ENCODE results near the gene LSM2. TPM values are rescaled to one million over a fixed set of nuclear protein-coding genes. Genes with fewer than 3 reads are reported as not detected.

The LSM2 gene
- total RNA-seq, 1 donor from 2014 or later = 61.3 TPM

- no peaks in the 10 kb centered on the region for H3K9me3 ChIP-seq
- TF ChIP-seq CTCF (IDR thresholded peaks at IDR 0.05) = no peak
- no peak overlapping the region for H3K27ac ChIP-seq
- no peak for DNase-seq (ENCODE audit: low spot score in 2 of 2)
- no peaks in the 10 kb centered on the region for H3K27me3 ChIP-seq
- no peaks in the 10 kb centered on the region for H3K4me1 ChIP-seq
- intact Hi-C loops (cut with DNase I) = no loop called here
- no peaks in the 10 kb centered on the region for H3K36me3 ChIP-seq
- no peak overlapping the region for H3K4me3 ChIP-seq
Observed at GRCh38 chr6:31768363-31769257, 38.2 kb downstream of the LSM2 start.

DNA sequence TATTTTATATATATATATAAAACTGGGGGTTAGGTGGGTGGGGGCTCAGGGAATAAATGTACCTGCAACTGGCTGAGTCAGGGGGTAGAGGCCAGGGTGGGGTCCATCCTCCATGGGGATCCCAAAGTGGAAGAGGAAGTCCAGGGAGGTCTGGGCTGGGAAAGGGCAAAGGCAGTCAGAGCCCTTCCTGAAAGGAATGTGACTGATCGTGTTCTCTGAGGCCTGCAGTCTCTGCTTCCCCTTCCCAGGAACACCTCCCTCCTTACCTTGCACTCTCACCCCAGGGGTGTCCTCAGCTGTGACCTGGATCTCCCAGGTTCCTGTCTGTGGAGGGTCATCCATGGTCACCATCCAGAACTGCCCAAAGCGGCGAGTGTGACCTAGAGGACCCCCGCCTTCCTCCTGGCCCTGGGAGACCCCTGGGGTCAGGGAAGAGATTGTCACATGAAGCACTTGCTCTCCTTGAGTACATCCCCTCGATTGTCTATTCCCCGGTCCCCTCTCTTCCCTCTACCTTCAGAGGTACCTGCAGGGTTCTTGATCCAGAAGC, 39.6 kb downstream of the LSM2 start:
- H3K36me3 ChIP-seq = no peaks in the 10 kb centered on the region
- no peak for DNase-seq (ENCODE audit: low spot score in 2 of 2)
- intact Hi-C loops (cut with DNase I) = no loop called here
- H3K27ac ChIP-seq = no peak overlapping the region
- H3K4me3 ChIP-seq = no peak overlapping the region
- H3K4me1 ChIP-seq = no peaks in the 10 kb centered on the region
- no peaks in the 10 kb centered on the region for H3K27me3 ChIP-seq
- no peaks in the 10 kb centered on the region for H3K9me3 ChIP-seq
- no peak for TF ChIP-seq CTCF (IDR thresholded peaks at IDR 0.05)

- intact Hi-C loops (cut with DNase I) = no loop called here
- no peaks in the 10 kb centered on the region for H3K9me3 ChIP-seq
- H3K36me3 ChIP-seq = no peaks in the 10 kb centered on the region
- no peak for DNase-seq (ENCODE audit: low spot score in 2 of 2)
- no peaks in the 10 kb centered on the region for H3K27me3 ChIP-seq
- no peak overlapping the region for H3K27ac ChIP-seq
- TF ChIP-seq CTCF (IDR thresholded peaks at IDR 0.05) = no peak
- H3K4me3 ChIP-seq = peak overlapping the region; percentile 0 to 45
- no peaks in the 10 kb centered on the region for H3K4me1 ChIP-seq
Observed at GRCh38 chr6:31765910-31766794, 40.6 kb downstream of the LSM2 start.

DNA sequence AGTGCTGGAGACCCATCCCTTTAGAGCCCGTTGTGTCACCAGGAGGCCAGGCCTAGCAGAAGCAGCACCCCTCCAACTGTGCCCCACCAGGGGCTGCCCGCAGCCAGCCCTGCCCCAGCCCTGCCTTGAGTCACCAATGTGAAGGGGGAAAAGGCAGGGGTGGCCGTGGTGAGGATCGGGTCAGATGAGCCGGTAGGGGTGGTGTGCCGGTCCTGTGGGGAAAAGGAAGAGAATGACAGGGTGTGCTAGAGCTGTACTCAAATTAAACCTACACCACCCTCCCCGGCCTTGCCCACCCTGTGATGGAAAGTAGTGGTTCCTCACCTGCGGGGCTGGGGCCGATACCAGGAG, 41.2 kb downstream of the LSM2 start:
- H3K36me3 ChIP-seq = no peaks in the 10 kb centered on the region
- no peak for DNase-seq (ENCODE audit: low spot score in 2 of 2)
- no peaks in the 10 kb centered on the region for H3K4me1 ChIP-seq
- no peak overlapping the region for H3K27ac ChIP-seq
- H3K4me3 ChIP-seq = no peak overlapping the region
- H3K27me3 ChIP-seq = no peaks in the 10 kb centered on the region
- H3K9me3 ChIP-seq = no peaks in the 10 kb centered on the region
- intact Hi-C loops (cut with DNase I) = no loop called here
- TF ChIP-seq CTCF (IDR thresholded peaks at IDR 0.05) = no peak

GRCh38 chr6:31764198-31764597, 42.6 kb downstream of the LSM2 start:
- Histone ChIP-seq H3K4me1 (no peaks in the 10 kb centered on the region), H3K4me3 (no peak overlapping the region), H3K9me3 (no peaks in the 10 kb centered on the region), H3K27ac (no peak overlapping the region), H3K36me3 (no peaks in the 10 kb centered on the region), H3K27me3 (no peaks in the 10 kb centered on the region)
- no peak for DNase-seq (ENCODE audit: low spot score in 2 of 2)
- intact Hi-C loops (cut with DNase I) = no loop called here
- TF ChIP-seq CTCF (IDR thresholded peaks at IDR 0.05) = no peak

All from ascending aorta (tissue), 2 donors.